Fibroblast of skin of left quadriceps (primary cell): Measurements from ENCODE around the gene METAP1.
"Not testable (repeated sequence)": the region's sequence is repeated elsewhere in the genome, so short reads cannot be mapped to it uniquely, and the experiment has no call there.

Experiments
- DNase-seq, 2 experiments: peaks; one replicate each; pipeline ENCODE4 v3.0.0-alpha.2; 2013; ENCODE audit warnings: low read depth in 2 of 2

METAP1 gene

GRCh38 chr4:99058228-99058627 lies 62.7 kb downstream of the METAP1 start:
- DNase-seq, result no peak

GRCh38 chr4:99059550-99059949 lies 64.0 kb downstream of the METAP1 start:
- no peak for DNase-seq

- no peak for DNase-seq
Measured at GRCh38 chr4:99061048-99061700, 65.7 kb downstream of the METAP1 start.

- no peak for DNase-seq
Measured at GRCh38 chr4:99062120-99062519, 66.6 kb downstream of the METAP1 start.

- not testable (repeated sequence) for DNase-seq
Measured at GRCh38 chr4:99065521-99065920, 70.0 kb downstream of the METAP1 start.

- DNase-seq, result no peak
Measured at GRCh38 chr4:99067617-99068016, 72.1 kb downstream of the METAP1 start.

- DNase-seq, result no peak
Measured at GRCh38 chr4:99071159-99071558, 75.6 kb downstream of the METAP1 start.

GRCh38 chr4:99074816-99075215 lies 79.3 kb downstream of the METAP1 start:
- no peak for DNase-seq

- no peak for DNase-seq
Measured at GRCh38 chr4:99076292-99076976, 80.9 kb downstream of the METAP1 start.

GRCh38 chr4:99077177-99077576 lies 81.7 kb downstream of the METAP1 start:
- DNase-seq, result no peak

GRCh38 chr4:99078336-99078735 lies 82.8 kb downstream of the METAP1 start:
- DNase-seq, result no peak

- no peak for DNase-seq
Measured at GRCh38 chr4:99078931-99079624, 83.6 kb downstream of the METAP1 start.

- no peak for DNase-seq
Measured at GRCh38 chr4:99079625-99080295, 84.2 kb downstream of the METAP1 start.

GRCh38 chr4:99080869-99081268 lies 85.3 kb downstream of the METAP1 start:
- DNase-seq, result not testable (repeated sequence)

- DNase-seq, result no peak
Measured at GRCh38 chr4:99082192-99082591, 86.7 kb downstream of the METAP1 start.

GRCh38 chr4:99084595-99084994 lies 89.1 kb downstream of the METAP1 start:
- no peak for DNase-seq

GRCh38 chr4:99088023-99088449 lies 92.5 kb downstream of the METAP1 start:
- DNase-seq, result peak; percentile 44

- DNase-seq, result peak; percentile 67 to 71
Measured at GRCh38 chr4:99088481-99089365, 93.2 kb downstream of the METAP1 start, which contains the start of gene ADH5. Gene ADH5, minus strand, starts transcription at chr4:99088788. Its CDS starts 88 bp downstream, at chr4:99088700.

GRCh38 chr4:99090481-99091215 lies 95.1 kb downstream of the METAP1 start:
- no peak for DNase-seq

- DNase-seq, result no peak
Measured at GRCh38 chr4:99091216-99091575, 95.7 kb downstream of the METAP1 start.

- DNase-seq, result not testable (repeated sequence)
Measured at GRCh38 chr4:99091841-99092240, 96.3 kb downstream of the METAP1 start.
